ENCODE measurements around the gene NACAD. TPM values are rescaled to one million over a fixed set of nuclear protein-coding genes. Genes with fewer than 3 reads are reported as not detected.

The NACAD gene
- total and polyA plus RNA-seq, 2 of the 4 experiments (the other 2 are of a cell fraction), result 0.54 to 2.2 TPM

DNA sequence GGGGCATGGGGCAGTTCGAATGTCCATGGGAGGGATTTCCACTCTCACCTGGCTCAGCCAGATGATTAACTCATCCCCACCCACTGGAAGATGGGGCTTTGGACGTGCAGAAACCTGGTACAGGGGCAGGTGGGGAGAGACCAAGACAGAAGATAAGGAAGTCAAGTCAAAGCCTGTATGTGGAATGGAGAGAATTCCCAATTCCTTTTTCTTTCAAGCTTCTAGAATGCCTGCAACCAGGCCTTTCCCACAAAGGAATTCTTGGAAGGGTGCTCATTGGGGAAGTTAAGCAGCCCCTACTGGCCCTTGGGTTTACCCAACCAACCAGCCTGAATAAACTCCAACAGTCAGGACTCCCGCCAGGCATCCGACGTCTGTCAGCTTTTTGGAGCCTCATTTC lies 49.7 kb downstream of the NACAD start:
- no CpG with 5 or more reads among the region's 5 CpGs for WGBS, 2 experiments (ENCODE audit: extremely low coverage in 2 of 2, insufficient read length in 1 of 2)

More for the DNA sequence above, 49.7 kb downstream of the NACAD start:
- H3K27ac ChIP-seq (ENCODE audit: insufficient read depth, low read length), result no peak overlapping the region
- H3K79me1 ChIP-seq (ENCODE audit: low read depth in 1 of 2, low read length in 2 of 2), result peaks cover 39 to 49% of the 10 kb centered on the region in 2 experiments
- no peaks in the 10 kb centered on the region for H3K27me3 ChIP-seq (ENCODE audit: control insufficient read depth, insufficient read depth, low read length)
- H2BK5ac ChIP-seq (ENCODE audit: low read depth, low read length, poor library complexity, severe bottlenecking), result no peak overlapping the region
- H2BK120ac ChIP-seq (ENCODE audit: low read depth, low read length), result no peak overlapping the region
- H4K5ac ChIP-seq (ENCODE audit: low read depth, low read length), result no peak overlapping the region
- no TSS peak for BruUV-seq (replicated peaks)
- intact Hi-C loops (cut with micrococcal nuclease) (no loop called here), in situ Hi-C loops (cut with MboI; ENCODE audit: low sequenced_read_pairs) (no loop called here), dilution Hi-C loops (cut with HindIII; ENCODE audit: low sequenced_read_pairs, unreplicated experiment) (loop anchor here (10.0 kb wide), 1 partner anchor 56 kb away; no protein-coding TSS in a partner anchor)
- H3K4me2 ChIP-seq (ENCODE audit: low read depth, low read length), result no peak overlapping the region
- H3K56ac ChIP-seq (ENCODE audit: extremely low read depth, insufficient read depth, low read length), result no peak overlapping the region
- no peak overlapping the region for H3K9ac ChIP-seq (ENCODE audit: low read depth, low read length)
- H3K23ac ChIP-seq (ENCODE audit: low read depth, low read length), result no peak overlapping the region
- no peak overlapping the region for H3K14ac ChIP-seq (replicated peaks; ENCODE audit: low read depth, low read length)
- DNase-seq, result no peak
- no peak overlapping the region for H2BK20ac ChIP-seq (ENCODE audit: low read depth, low read length)
- POLR2A ChIA-PET (ENCODE audit: unreplicated experiment), result no interaction called here
- H3K36me3 ChIP-seq (ENCODE audit: control insufficient read depth, insufficient read depth, low read length), result peaks cover 16% of the 10 kb centered on the region
- CTCF ChIA-PET, result interaction anchor here (0.6 kb wide), 1 partner anchor 15 kb away, joined by 3 read pairs; no protein-coding TSS in a partner anchor
- H3K18ac ChIP-seq (ENCODE audit: low read depth, low read length), result no peak overlapping the region
- H4K8ac ChIP-seq (ENCODE audit: low read depth in 2 of 2, low read length in 2 of 2), result no peak overlapping the region
- H3K9me1 ChIP-seq (ENCODE audit: insufficient read depth, low read length), result peaks cover 19% of the 10 kb centered on the region
- TF ChIP-seq BHLHE40 (IDR thresholded peaks at IDR 0.05; ENCODE audit: low read depth, low read length) (no peak), RAD21 (IDR thresholded peaks at IDR 0.05; ENCODE audit: low read length) (no peak), RCOR1 (IDR thresholded peaks at IDR 0.05; ENCODE audit: insufficient replicate concordance, low read length) (no peak), MAFK (IDR thresholded peaks at IDR 0.05; ENCODE audit: low read depth, low read length) (no peak), RFX5 (IDR thresholded peaks at IDR 0.05; ENCODE audit: low read depth, low read length) (no peak), CEBPB (IDR thresholded peaks at IDR 0.05; ENCODE audit: low read depth, low read length) (no peak), POLR2A (IDR thresholded peaks at IDR 0.05; ENCODE audit: low read depth, low read length) (no peak), CHD1 (IDR thresholded peaks at IDR 0.05; ENCODE audit: low read depth, low read length) (no peak), MXI1 (IDR thresholded peaks at IDR 0.05; ENCODE audit: borderline replicate concordance, low read depth, low read length) (no peak), FOS (IDR thresholded peaks at IDR 0.05; ENCODE audit: low read depth, low read length) (no peak), NFE2L2 (IDR thresholded peaks at IDR 0.05; ENCODE audit: low read depth, low read length) (no peak)
- TF ChIP-seq, protein P1, sequence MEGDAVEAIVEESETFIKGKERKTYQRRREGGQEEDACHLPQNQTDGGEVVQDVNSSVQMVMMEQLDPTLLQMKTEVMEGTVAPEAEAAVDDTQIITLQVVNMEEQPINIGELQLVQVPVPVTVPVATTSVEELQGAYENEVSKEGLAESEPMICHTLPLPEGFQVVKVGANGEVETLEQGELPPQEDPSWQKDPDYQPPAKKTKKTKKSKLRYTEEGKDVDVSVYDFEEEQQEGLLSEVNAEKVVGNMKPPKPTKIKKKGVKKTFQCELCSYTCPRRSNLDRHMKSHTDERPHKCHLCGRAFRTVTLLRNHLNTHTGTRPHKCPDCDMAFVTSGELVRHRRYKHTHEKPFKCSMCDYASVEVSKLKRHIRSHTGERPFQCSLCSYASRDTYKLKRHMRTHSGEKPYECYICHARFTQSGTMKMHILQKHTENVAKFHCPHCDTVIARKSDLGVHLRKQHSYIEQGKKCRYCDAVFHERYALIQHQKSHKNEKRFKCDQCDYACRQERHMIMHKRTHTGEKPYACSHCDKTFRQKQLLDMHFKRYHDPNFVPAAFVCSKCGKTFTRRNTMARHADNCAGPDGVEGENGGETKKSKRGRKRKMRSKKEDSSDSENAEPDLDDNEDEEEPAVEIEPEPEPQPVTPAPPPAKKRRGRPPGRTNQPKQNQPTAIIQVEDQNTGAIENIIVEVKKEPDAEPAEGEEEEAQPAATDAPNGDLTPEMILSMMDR (conservative IDR thresholded peaks at IDR 0.05; ENCODE audit: low read depth, low read length), result no peak
- TF ChIP-seq, protein P2, sequence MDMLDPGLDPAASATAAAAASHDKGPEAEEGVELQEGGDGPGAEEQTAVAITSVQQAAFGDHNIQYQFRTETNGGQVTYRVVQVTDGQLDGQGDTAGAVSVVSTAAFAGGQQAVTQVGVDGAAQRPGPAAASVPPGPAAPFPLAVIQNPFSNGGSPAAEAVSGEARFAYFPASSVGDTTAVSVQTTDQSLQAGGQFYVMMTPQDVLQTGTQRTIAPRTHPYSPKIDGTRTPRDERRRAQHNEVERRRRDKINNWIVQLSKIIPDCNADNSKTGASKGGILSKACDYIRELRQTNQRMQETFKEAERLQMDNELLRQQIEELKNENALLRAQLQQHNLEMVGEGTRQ (IDR thresholded peaks at IDR 0.05; ENCODE audit: low read depth, low read length), result no peak
- TF ChIP-seq, protein P3, sequence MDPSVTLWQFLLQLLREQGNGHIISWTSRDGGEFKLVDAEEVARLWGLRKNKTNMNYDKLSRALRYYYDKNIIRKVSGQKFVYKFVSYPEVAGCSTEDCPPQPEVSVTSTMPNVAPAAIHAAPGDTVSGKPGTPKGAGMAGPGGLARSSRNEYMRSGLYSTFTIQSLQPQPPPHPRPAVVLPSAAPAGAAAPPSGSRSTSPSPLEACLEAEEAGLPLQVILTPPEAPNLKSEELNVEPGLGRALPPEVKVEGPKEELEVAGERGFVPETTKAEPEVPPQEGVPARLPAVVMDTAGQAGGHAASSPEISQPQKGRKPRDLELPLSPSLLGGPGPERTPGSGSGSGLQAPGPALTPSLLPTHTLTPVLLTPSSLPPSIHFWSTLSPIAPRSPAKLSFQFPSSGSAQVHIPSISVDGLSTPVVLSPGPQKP (IDR thresholded peaks at IDR 0.05; ENCODE audit: borderline replicate concordance, low read depth, low read length), result no peak
- ATAC-seq (ENCODE audit: low read depth), result no peak
- no peak overlapping the region for H2BK15ac ChIP-seq (ENCODE audit: low read depth, low read length)
- no peaks in the 10 kb centered on the region for H3K9me3 ChIP-seq (ENCODE audit: control insufficient read depth, insufficient read depth, low read length)
- H4K20me1 ChIP-seq (ENCODE audit: insufficient read depth, low read length), result peaks cover 33% of the 10 kb centered on the region
- no peak overlapping the region for H4K91ac ChIP-seq (ENCODE audit: insufficient read depth, low read depth, low read length)
- peak overlapping the region; percentile 60 for H2AK9ac ChIP-seq (replicated peaks; ENCODE audit: low read depth, low read length, poor library complexity)
- H3K4ac ChIP-seq (ENCODE audit: low read depth, low read length), result no peak overlapping the region
- no peaks in the 10 kb centered on the region for H3K4me1 ChIP-seq (ENCODE audit: control insufficient read depth, insufficient read depth, low read length)
- no peak overlapping the region for H3K4me3 ChIP-seq (ENCODE audit: insufficient read depth, low read depth, low read length)
- no peak overlapping the region for H2AK5ac ChIP-seq (ENCODE audit: low read depth, low read length)
- H2AFZ ChIP-seq (replicated peaks; ENCODE audit: low read length, poor library complexity), result no peak overlapping the region
